Breast epithelium (tissue), 4 donors: ENCODE results near the gene CA7. TPM values are rescaled to one million over a fixed set of nuclear protein-coding genes. Genes with fewer than 3 reads are reported as not detected.
"Not testable (repeated sequence)": the region's sequence is repeated elsewhere in the genome, so short reads cannot be mapped to it uniquely, and the experiment has no call there.

Experiments used
- DNase-seq, 2 donors: peaks; one replicate each; pipeline ENCODE4 v3.0.0-alpha.2; 2019; ENCODE audit warnings: low spot score in 2 of 2
- H3K27ac ChIP-seq, 2 donors: fragments of 200-600 bp; sonication (generic) in 1 of 2; one replicate each; pipeline ENCODE4 v1.5.1; 2016 to 2019; ENCODE audit warnings: mild to moderate bottlenecking in 1 of 2
- H3K27me3 ChIP-seq, 2 donors: fragments of 200-600 bp; sonication (generic) in 1 of 2; one replicate each; pipeline versions ENCODE4 v1.5.1 to v1.6.0; 2017 to 2019; ENCODE audit warnings: control low read depth in 1 of 2, mild to moderate bottlenecking in 1 of 2
- H3K36me3 ChIP-seq: fragments of 200-600 bp; one replicate; pipeline ENCODE4 v1.5.1; 2019
- H3K4me1 ChIP-seq, 2 donors: fragments of 200-600 bp; sonication (generic); one replicate each; pipeline ENCODE4 v1.5.1; 2016 to 2019; ENCODE audit warnings: control low read depth in 1 of 2
- H3K4me3 ChIP-seq, 3 donors: fragments of 200-600 bp; sonication (generic); 1 replicate in 2 of 3; 2 replicates in 1 of 3; pipeline ENCODE4 v1.5.1; 2016 to 2019; ENCODE audit warnings: mild to moderate bottlenecking in 3 of 3, moderate library complexity in 2 of 3
- H3K9me3 ChIP-seq, 2 donors: fragments of 200-600 bp; sonication (generic) in 1 of 2; one replicate each; pipeline ENCODE4 v1.5.1; 2016 to 2019; ENCODE audit warnings: control low read depth in 1 of 2
- POLR2A ChIP-seq: fragments of 450-650 bp; IDR thresholded peaks from one replicate; pipeline ENCODE4 v1.6.1; 2016; ENCODE audit warnings: antibody characterized with exemption, mild to moderate bottlenecking, moderate library complexity
- POLR2AphosphoS5 ChIP-seq, 3 donors: sonication (generic); formaldehyde crosslinking; IDR thresholded peaks; one replicate each; pipeline ENCODE4 v1.6.1; 2017; ENCODE audit warnings: antibody characterized with exemption in 3 of 3
- intact Hi-C: fragments of 100-400 bp; cut with DNase I; formaldehyde crosslinking; loops from one replicate; pipeline ENCODE4 v1.15.1; 2023; ENCODE audit warnings: low total_unique reads
- total RNA-seq, 3 donors: library from RNA; depleted of rRNA; stranded (reverse); fragments of >200 nt; gene quantifications; one replicate each; pipeline ENCODE4 v1.1.0, GENCODE V29; 2016
- TF ChIP-seq, protein P1 (sequence below), 3 donors: fragments of 450-650 bp; IDR thresholded peaks; one replicate each; pipeline ENCODE4 v1.5.1; 2016 to 2017; ENCODE audit warnings: antibody characterized with exemption in 3 of 3, mild to moderate bottlenecking in 3 of 3, moderate library complexity in 3 of 3

Gene CA7
- total RNA-seq, 3 donors from 2014 or later, result 1.3 TPM; not detected in 2

DNA sequence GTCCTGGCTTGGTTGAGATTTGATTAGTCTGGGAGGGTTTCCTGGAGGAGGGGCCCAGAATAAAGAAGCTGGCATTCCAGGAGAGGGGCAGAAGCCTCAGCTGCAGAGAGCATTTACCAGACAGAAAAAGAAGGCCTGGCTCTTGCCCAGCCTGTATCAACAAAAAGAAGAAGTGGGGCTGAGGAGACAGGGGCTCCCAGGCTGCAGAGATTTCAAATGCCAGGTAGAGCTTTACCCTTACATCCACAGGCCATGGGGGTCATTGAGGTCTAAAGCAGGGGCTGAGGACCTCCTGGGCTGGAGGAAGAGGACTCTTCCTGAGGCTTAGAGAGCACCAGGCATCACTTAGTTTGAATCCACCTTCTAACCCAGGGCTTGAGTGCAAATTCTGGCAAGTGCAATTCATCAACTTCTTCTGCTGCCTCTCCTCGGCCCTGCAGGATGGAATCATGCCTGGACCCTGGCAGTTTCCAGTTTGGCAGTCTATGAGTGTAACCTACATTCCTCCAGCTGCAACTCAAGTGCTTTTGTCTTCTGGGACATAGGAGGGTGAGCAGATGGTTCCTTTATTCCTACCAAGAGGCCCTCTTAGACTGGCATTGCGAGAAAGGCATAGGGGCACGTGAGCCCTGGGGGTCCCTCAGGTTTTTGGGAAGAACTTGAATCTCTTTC is 15.3 kb downstream of the CA7 start:
- TF ChIP-seq POLR2AphosphoS5 (IDR thresholded peaks at IDR 0.05), result no peak
- no peak for TF ChIP-seq POLR2A
- Histone ChIP-seq H3K9me3 (no peaks in the 10 kb centered on the region), H3K27ac (no peak overlapping the region), H3K4me3 (no peak overlapping the region), H3K27me3 (no peaks in the 10 kb centered on the region), H3K4me1 (no peaks in the 10 kb centered on the region), H3K36me3 (no peaks in the 10 kb centered on the region)
- no peak for DNase-seq
- intact Hi-C loops, result loop anchor here (10.0 kb wide), 1 partner anchor 455 kb away; no protein-coding TSS in a partner anchor

DNA sequence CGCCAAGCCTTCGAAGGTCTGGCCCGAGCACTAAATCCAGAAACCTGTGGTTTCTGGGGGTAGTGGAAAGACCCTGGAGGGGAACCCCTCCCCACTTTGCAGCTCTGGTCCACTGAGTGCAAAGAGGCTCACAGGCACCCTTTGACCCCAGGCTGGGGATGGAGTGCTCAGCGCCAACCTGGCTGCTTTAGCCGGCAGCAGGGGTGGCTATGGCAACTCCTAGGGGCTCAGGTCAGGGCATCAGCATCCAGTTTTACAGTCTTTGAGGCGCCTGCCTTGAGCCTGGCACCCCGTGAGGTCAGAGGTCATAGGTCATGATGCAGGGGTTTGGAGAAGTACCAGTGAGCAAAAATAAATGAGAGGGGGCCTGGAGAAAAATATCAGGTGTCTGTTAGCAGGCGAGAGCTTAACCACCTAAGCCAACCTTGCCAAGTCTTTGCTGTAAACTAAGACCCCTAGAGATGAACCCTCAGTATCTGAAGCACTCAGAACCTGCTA is 17.9 kb downstream of the CA7 start:
- Histone ChIP-seq H3K4me1 (no peaks in the 10 kb centered on the region), H3K9me3 (no peaks in the 10 kb centered on the region), H3K27ac (no peak overlapping the region), H3K27me3 (no peaks in the 10 kb centered on the region), H3K4me3 (no peak overlapping the region), H3K36me3 (no peaks in the 10 kb centered on the region)
- TF ChIP-seq POLR2AphosphoS5 (IDR thresholded peaks at IDR 0.05) (no peak), POLR2A (no peak)
- TF ChIP-seq, protein P1, sequence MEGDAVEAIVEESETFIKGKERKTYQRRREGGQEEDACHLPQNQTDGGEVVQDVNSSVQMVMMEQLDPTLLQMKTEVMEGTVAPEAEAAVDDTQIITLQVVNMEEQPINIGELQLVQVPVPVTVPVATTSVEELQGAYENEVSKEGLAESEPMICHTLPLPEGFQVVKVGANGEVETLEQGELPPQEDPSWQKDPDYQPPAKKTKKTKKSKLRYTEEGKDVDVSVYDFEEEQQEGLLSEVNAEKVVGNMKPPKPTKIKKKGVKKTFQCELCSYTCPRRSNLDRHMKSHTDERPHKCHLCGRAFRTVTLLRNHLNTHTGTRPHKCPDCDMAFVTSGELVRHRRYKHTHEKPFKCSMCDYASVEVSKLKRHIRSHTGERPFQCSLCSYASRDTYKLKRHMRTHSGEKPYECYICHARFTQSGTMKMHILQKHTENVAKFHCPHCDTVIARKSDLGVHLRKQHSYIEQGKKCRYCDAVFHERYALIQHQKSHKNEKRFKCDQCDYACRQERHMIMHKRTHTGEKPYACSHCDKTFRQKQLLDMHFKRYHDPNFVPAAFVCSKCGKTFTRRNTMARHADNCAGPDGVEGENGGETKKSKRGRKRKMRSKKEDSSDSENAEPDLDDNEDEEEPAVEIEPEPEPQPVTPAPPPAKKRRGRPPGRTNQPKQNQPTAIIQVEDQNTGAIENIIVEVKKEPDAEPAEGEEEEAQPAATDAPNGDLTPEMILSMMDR (IDR thresholded peaks at IDR 0.05), result no peak
- intact Hi-C loops, result loop anchor here (10.0 kb wide), 1 partner anchor 457 kb away; no protein-coding TSS in a partner anchor
- no peak for DNase-seq

DNA sequence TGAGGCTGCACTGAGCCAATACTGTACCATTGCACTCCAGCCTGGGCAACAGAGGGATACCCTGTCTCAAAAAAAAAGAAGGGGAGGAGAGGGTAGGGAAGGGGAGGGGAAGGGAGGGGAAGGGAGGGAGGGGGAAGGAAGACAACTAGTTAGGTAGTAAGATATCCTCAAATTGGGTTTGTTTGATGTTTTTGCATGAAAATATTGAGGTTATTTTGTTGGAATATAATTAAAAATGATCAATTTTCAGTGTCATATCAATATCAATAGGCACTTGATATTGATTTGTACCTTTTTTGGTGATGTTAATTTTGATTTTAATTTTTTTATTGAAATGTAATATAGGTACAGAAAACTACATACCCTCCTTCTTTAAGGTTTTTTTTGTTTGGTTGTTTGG is 19.5 kb downstream of the CA7 start:
- intact Hi-C loops, result loop anchor here (10.0 kb wide), 1 partner anchor 459 kb away; no protein-coding TSS in a partner anchor
- no peaks in the 10 kb centered on the region for H3K36me3 ChIP-seq
- TF ChIP-seq POLR2A (no peak), POLR2AphosphoS5 (IDR thresholded peaks at IDR 0.05) (no peak)
- TF ChIP-seq, protein P1 (IDR thresholded peaks at IDR 0.05), result no peak
- H3K4me3 ChIP-seq, result no peak overlapping the region
- no peaks in the 10 kb centered on the region for H3K4me1 ChIP-seq
- DNase-seq, result no peak
- H3K27me3 ChIP-seq, result no peaks in the 10 kb centered on the region
- H3K27ac ChIP-seq, result no peak overlapping the region
- H3K9me3 ChIP-seq, result no peaks in the 10 kb centered on the region

- intact Hi-C loops, result loop anchor here (10.0 kb wide), 1 partner anchor 465 kb away; no protein-coding TSS in a partner anchor
- Histone ChIP-seq H3K4me3 (no peak overlapping the region), H3K27ac (no peak overlapping the region), H3K36me3 (no peaks in the 10 kb centered on the region), H3K27me3 (no peaks in the 10 kb centered on the region), H3K4me1 (no peaks in the 10 kb centered on the region), H3K9me3 (no peaks in the 10 kb centered on the region)
- no peak for DNase-seq
- no peak for TF ChIP-seq POLR2AphosphoS5 (IDR thresholded peaks at IDR 0.05)
- TF ChIP-seq, protein P1 (IDR thresholded peaks at IDR 0.05), result no peak
- no peak for TF ChIP-seq POLR2A
Observed at GRCh38 chr16:66869424-66869823, 25.2 kb downstream of the CA7 start.

- H3K27ac ChIP-seq, H3K27me3 ChIP-seq, H3K4me1 ChIP-seq, H3K9me3 ChIP-seq, H3K36me3 ChIP-seq, intact Hi-C loops, H3K4me3 ChIP-seq, DNase-seq: not testable (repeated sequence)
Observed at GRCh38 chr16:66871363-66871762, 27.1 kb downstream of the CA7 start.

DNA sequence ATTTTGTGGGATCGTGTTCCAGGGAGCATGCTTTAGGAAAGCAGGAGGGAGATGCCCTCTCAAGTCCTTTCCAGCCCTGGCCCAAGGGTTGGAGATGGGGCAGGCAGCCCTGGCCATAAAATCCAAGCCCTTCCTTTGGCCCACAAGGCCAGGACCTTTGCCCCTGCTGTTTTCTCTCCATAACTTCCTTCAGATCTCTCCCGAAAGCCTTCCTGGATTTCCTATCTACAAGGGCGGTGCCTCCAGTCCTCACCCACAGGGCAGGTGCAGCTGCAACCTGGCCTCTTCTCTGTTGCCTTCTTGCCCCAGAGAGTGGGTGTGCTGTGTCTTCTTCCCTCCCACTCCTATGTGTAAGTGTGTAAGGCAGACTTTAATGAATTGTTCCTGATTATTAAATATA is 27.6 kb downstream of the CA7 start:
- H3K4me3 ChIP-seq, result no peak overlapping the region
- H3K27ac ChIP-seq, result no peak overlapping the region
- no peaks in the 10 kb centered on the region for H3K4me1 ChIP-seq
- DNase-seq, result no peak
- intact Hi-C loops, result no loop called here
- H3K36me3 ChIP-seq, result no peaks in the 10 kb centered on the region
- H3K27me3 ChIP-seq, result no peaks in the 10 kb centered on the region
- H3K9me3 ChIP-seq, result no peaks in the 10 kb centered on the region
- TF ChIP-seq POLR2A, result no peak
- TF ChIP-seq POLR2AphosphoS5 (IDR thresholded peaks at IDR 0.05), result no peak
- TF ChIP-seq, protein P1 (IDR thresholded peaks at IDR 0.05), result no peak
